IMR-90 (cell line): Measurements from ENCODE around the gene GRIA3.

Experiments
- CTCF ChIP-seq: conservative IDR thresholded peaks from 2 replicates; pipeline ENCODE4 v1.5.1; 2012; ENCODE audit warnings: mild to moderate bottlenecking, low read depth, low read length, improper control_type of control experiment
- MXI1 ChIP-seq: IDR thresholded peaks from 2 replicates; pipeline ENCODE4 v1.6.1; 2012; ENCODE audit warnings: low read depth, mild to moderate bottlenecking, low read length, moderate library complexity, borderline replicate concordance
- POLR2A ChIP-seq: IDR thresholded peaks from 2 replicates; pipeline ENCODE4 v1.6.1; 2012; ENCODE audit warnings: mild to moderate bottlenecking, low read depth, low read length

- TF ChIP-seq CTCF (no peak), MXI1 (no peak), POLR2A (no peak)
These were observed 26.5 kb upstream of the GRIA3 start for GRCh38 chrX:123157586-123157985.
